ENCODE data around the gene POMP. TPM values are rescaled to one million over a fixed set of nuclear protein-coding genes. Genes with fewer than 3 reads are reported as not detected.

The POMP gene
- total RNA-seq: 86.1 and 98.6 TPM in 2 replicates

GRCh38 chr13:28658796-28659620 is at the start of gene POMP:
Gene POMP (plus strand): TSS chr13:28659130. CDS start chr13:28659185, 55 bp downstream.

DNA sequence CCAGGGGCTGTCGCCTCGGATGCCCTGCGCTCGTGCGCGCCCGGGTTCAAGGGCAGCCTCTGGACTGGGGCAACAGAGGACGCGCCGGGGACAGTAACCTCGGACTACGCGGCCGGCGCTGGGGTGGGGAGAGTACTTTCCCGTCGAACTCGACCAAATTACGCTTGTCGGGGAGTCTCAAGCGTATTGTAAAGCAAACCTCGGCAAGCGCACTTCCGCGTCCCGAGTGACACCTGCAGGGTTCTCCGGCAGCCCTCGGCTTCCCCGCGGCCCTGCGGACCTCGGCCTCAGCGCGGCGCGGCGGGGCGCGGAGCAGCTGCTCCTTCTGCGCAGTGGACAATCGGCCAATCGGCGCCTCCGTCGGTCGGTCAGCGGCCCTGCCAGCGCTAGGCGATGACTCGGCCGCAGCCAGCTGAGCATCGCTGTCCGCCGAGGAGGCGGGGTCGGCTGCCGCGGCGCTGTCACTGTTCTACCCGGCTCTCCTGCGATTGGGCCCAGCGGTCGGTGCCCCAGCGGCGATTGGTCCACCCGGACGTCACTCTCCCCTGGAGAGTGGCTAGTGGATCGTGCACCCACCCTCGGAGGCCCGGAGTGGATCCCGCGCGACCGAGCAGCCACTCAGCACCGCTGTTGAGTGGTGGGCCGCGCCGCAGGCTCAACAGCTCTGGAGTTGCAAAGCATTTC is 59.8 kb downstream of the POMP start, which contains the start of gene SLC46A3:
Gene SLC46A3, minus strand, starts transcription at position 428 of the 684 bp plus-strand sequence. CDS start 972 bp downstream, outside the sequence.

Other genes with a start within 250 kb of the POMP start
- 3.3 and 10.1 TPM in 2 replicates for gene FLT1, start 164.0 kb upstream of the POMP start, total RNA-seq
- gene SLC46A3, start 59.8 kb downstream of the POMP start, total RNA-seq: 5.8 and 6.5 TPM in 2 replicates
- under 0.01 TPM in 1 of 2 replicates, not detected in the other for gene MTUS2, start 161.2 kb downstream of the POMP start, total RNA-seq

All from smooth muscle cell of bladder (primary cell).